Measurements from ENCODE around the gene DPY19L1.
"Not testable (repeated sequence)": the region's sequence is repeated elsewhere in the genome, so short reads cannot be mapped to it uniquely, and the experiment has no call there.

Gene DPY19L1

DNA sequence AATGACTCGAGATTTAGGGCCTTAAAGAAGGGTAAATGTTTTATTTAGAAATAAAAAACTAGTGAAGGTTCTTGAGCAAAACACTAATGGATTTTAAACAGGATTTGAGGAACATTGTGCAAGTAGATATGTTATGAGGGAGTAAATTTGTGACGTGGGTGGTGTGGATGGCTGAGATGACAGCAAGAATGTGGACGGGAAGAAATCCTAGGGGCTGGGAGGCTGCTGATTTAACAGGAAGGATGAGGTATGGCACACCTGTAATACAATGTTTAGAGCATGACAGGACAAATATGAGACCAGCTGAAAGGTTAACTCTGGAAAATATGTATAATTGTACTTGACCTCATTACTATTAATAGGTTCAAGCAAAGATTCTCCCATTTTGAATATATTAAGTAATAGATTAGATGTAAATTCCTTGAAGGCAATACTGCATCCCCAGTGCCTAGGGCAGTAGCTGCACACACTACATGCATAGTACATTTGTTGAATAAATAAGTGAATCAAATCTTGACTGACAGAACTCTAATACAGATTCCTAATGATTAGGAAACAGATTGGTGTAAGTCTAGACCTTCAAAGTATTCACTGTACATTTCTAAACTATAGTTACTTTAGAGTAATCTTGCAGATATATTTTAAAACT is 10.1 kb upstream of the DPY19L1 start:
- H3K36me3 ChIP-seq; H3K4me3 ChIP-seq (ENCODE audit: low read depth in 1 of 2, low read length in 1 of 2); H3K9me3 ChIP-seq: not testable (repeated sequence)

DNA sequence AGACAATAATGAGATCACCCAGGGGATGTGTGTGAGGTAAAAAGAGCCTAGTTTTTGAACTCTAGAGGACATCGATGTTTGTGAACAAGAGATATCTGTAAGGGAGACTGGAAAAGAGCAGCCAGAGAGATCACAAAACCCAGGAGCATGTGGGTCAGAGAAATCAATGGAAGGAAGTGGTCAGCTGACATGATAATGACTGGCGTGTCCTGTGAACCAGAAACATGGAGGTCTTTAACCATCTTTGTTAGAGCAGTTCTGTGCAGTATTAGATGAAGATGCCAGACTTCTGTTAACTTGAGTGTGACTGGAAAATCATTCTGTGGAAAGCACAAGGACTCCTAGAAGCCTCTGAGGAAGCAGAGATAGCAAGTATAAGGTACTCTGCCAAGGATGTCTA is 6.0 kb upstream of the DPY19L1 start:
- not testable (repeated sequence) for H3K27ac ChIP-seq, H3K36me3 ChIP-seq
- peaks cover 29% of the 10 kb centered on the region for H3K27me3 ChIP-seq

More for the DNA sequence above, 10.1 kb upstream of the DPY19L1 start:
- not testable (repeated sequence) for H3K4me1 ChIP-seq (ENCODE audit: control insufficient read depth in 1 of 2, insufficient read depth in 1 of 2, low read depth in 1 of 2, low read length in 1 of 2); H3K27ac ChIP-seq
- H3K27me3 ChIP-seq = peaks cover 13% of the 10 kb centered on the region

DNA sequence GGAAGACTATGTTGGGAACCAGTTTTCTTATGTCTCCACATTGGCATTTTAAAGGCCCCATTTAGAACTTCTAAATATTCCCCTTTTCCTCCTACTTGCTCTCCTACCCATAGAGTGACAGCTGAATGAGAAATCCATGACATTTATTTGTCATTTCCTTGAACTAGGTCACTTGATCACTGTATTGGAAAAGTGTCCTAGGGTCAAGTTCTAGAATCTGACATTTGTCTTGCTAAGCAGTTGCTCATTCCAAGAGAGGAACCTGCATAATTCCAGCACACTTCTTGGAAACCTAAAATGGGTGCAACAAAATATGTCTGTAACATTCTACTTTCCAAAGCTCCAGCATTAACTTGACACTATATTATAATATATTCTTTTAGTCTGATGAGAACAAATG is 3.6 kb upstream of the DPY19L1 start:
- TF ChIP-seq, protein P1, sequence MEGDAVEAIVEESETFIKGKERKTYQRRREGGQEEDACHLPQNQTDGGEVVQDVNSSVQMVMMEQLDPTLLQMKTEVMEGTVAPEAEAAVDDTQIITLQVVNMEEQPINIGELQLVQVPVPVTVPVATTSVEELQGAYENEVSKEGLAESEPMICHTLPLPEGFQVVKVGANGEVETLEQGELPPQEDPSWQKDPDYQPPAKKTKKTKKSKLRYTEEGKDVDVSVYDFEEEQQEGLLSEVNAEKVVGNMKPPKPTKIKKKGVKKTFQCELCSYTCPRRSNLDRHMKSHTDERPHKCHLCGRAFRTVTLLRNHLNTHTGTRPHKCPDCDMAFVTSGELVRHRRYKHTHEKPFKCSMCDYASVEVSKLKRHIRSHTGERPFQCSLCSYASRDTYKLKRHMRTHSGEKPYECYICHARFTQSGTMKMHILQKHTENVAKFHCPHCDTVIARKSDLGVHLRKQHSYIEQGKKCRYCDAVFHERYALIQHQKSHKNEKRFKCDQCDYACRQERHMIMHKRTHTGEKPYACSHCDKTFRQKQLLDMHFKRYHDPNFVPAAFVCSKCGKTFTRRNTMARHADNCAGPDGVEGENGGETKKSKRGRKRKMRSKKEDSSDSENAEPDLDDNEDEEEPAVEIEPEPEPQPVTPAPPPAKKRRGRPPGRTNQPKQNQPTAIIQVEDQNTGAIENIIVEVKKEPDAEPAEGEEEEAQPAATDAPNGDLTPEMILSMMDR (IDR thresholded peaks at IDR 0.05) = no peak

More for the DNA sequence above, 6.0 kb upstream of the DPY19L1 start:
- H3K4me1 ChIP-seq (ENCODE audit: control insufficient read depth in 1 of 2, insufficient read depth in 1 of 2, low read depth in 1 of 2, low read length in 1 of 2); H3K4me3 ChIP-seq (ENCODE audit: low read depth in 1 of 2, low read length in 1 of 2); H3K9me3 ChIP-seq: not testable (repeated sequence)

DNA sequence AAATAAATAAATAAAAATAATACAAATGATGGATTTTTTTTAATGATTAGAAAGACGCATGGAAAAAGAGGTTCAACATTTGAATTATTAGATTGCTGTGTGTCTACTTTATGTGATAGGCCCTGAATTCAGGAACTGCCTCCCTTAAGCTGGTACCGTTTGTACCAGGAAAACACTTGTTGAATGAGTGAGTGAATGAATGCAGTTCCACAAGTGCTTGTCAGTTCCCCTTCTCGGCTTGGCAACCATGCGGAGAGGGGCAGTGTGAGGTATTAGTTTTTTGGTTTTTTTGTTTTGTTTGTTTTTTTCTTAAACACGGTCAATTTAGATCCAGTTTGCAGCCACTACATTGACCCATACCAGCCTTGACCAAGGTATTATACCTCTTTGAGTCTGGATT is 2.1 kb upstream of the DPY19L1 start:
- H3K9me3 ChIP-seq = no peaks in the 10 kb centered on the region
- TF ChIP-seq, protein P1 (IDR thresholded peaks at IDR 0.05) = no peak
- H3K4me3 ChIP-seq (ENCODE audit: low read depth in 1 of 2, low read length in 1 of 2) = no peak overlapping the region
- H3K4me1 ChIP-seq (ENCODE audit: control insufficient read depth in 1 of 2, insufficient read depth in 1 of 2, low read depth in 1 of 2, low read length in 1 of 2) = peaks cover 7 to 9% of the 10 kb centered on the region in 2 experiments
- peaks cover 36% of the 10 kb centered on the region for H3K27me3 ChIP-seq
- no peaks in the 10 kb centered on the region for H3K36me3 ChIP-seq
- no peak overlapping the region for H3K27ac ChIP-seq

More for the DNA sequence above, 3.6 kb upstream of the DPY19L1 start:
- H3K36me3 ChIP-seq = no peaks in the 10 kb centered on the region
- H3K27me3 ChIP-seq = peaks cover 36% of the 10 kb centered on the region
- no peak overlapping the region for H3K4me3 ChIP-seq (ENCODE audit: low read depth in 1 of 2, low read length in 1 of 2)
- H3K4me1 ChIP-seq (ENCODE audit: control insufficient read depth in 1 of 2, insufficient read depth in 1 of 2, low read depth in 1 of 2, low read length in 1 of 2) = peaks cover 7 to 9% of the 10 kb centered on the region in 2 experiments
- H3K9me3 ChIP-seq = no peaks in the 10 kb centered on the region
- no peak overlapping the region for H3K27ac ChIP-seq

DNA sequence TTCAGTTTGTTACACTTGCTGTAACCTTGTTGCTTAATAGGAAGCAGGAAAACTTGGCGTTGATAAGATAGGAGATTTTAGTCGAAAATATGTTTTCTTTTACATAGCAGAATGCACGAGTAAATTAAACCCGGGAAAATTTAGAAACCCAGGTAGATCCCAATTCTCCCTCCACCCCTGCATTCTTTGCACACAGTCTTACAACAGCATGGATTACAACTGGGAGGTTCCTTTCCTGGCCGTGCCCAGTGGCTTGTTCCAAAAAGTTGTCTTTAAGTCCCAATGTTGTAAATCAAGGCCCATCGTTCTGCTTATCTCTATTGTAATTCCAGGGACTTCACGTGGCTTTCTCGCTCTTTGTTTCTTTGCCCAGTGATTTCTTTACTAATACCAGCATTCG is 1.1 kb upstream of the DPY19L1 start:
- H3K27me3 ChIP-seq = peaks cover 36% of the 10 kb centered on the region
- H3K4me3 ChIP-seq (ENCODE audit: low read depth in 1 of 2, low read length in 1 of 2) = peak overlapping the region in 1 of 2 experiments; percentile 73
- TF ChIP-seq, protein P1 (IDR thresholded peaks at IDR 0.05) = no peak
- H3K4me1 ChIP-seq (ENCODE audit: control insufficient read depth in 1 of 2, insufficient read depth in 1 of 2, low read depth in 1 of 2, low read length in 1 of 2) = peaks cover 7 to 9% of the 10 kb centered on the region in 2 experiments
- H3K9me3 ChIP-seq = no peaks in the 10 kb centered on the region
- no peak overlapping the region for H3K27ac ChIP-seq
- no peaks in the 10 kb centered on the region for H3K36me3 ChIP-seq

DNA sequence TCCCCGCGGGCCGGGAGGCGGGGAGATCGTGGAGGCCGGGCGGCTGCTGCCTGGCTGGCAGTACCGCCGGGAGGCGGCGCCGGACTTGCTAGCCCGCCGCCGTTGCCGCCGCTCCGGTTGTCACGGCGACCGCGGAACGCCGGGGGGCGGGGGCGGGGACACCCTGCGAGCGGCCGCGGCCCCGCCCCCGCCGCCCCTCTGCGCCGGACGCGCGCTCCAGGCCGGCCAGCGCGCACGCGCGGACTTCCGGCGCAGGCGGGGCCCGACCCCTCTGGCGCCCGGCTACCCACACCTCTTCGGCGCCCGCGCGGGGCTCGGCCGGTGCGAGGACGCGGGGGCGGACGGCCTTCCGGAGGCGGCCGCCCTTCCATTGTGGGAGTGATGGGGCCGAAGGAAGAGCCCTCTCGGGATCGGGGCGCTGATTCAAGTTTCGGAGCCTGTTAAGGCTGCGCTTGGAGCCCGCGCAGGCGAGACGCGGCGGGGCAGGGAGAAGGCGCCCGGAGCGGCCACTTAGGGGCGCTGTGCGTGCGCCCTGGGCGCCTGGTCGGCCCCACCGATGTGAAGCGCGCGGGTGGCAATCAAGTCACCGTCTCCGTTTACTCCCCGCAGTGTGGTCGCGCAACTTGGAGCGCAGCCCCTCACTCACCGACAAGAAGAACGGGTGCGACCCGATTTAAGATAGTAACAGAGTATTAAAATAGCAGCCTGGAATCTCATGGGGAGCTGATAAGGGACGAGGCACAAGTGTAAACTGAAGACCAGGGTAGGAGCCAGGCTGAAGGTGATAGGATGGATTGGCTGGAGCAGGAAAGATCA is 449 bp upstream of the DPY19L1 start:
- TF ChIP-seq, protein P1 (IDR thresholded peaks at IDR 0.05) = peak; percentile 2
- H3K27me3 ChIP-seq = peaks cover 36% of the 10 kb centered on the region
- no peaks in the 10 kb centered on the region for H3K9me3 ChIP-seq
- peak overlapping the region; percentile 63 for H3K27ac ChIP-seq
- H3K4me1 ChIP-seq (ENCODE audit: control insufficient read depth in 1 of 2, insufficient read depth in 1 of 2, low read depth in 1 of 2, low read length in 1 of 2) = peaks cover 7 to 9% of the 10 kb centered on the region in 2 experiments
- H3K4me3 ChIP-seq (ENCODE audit: low read depth in 1 of 2, low read length in 1 of 2) = peak overlapping the region; percentile 63 to 73
- no peaks in the 10 kb centered on the region for H3K36me3 ChIP-seq
